ENCODE data around the gene ANKRD63.
A peak's percentile ranks its signal among the peaks of the same experiment; 100 is the strongest.

ANKRD63 gene

GRCh38 chr15:40253167-40253790 is 29.6 kb downstream of the ANKRD63 start:
- Histone ChIP-seq H3K4me3 (peak overlapping the region; percentile 75), H3K27ac (no peak overlapping the region)
- DNase-seq (ENCODE audit: low spot score), result no peak
- TF ChIP-seq CTCF (IDR thresholded peaks at IDR 0.05), result no peak

- no peak for DNase-seq (ENCODE audit: low spot score)
- Histone ChIP-seq H3K4me3 (peak overlapping the region; percentile 75), H3K27ac (no peak overlapping the region)
- no peak for TF ChIP-seq CTCF (IDR thresholded peaks at IDR 0.05)
Observed at GRCh38 chr15:40252438-40253166, 30.3 kb downstream of the ANKRD63 start.

- TF ChIP-seq CTCF (IDR thresholded peaks at IDR 0.05), result no peak
- Histone ChIP-seq H3K27ac (no peak overlapping the region), H3K4me3 (peak overlapping the region; percentile 75)
- no peak for DNase-seq (ENCODE audit: low spot score)
Observed at GRCh38 chr15:40252141-40252437, 30.8 kb downstream of the ANKRD63 start.

GRCh38 chr15:40251486-40252140 is 31.3 kb downstream of the ANKRD63 start:
- no peak for TF ChIP-seq CTCF (IDR thresholded peaks at IDR 0.05)
- Histone ChIP-seq H3K4me3 (no peak overlapping the region), H3K27ac (no peak overlapping the region)
- no peak for DNase-seq (ENCODE audit: low spot score)

- no peak for TF ChIP-seq CTCF (IDR thresholded peaks at IDR 0.05)
- Histone ChIP-seq H3K27ac (no peak overlapping the region), H3K4me3 (no peak overlapping the region)
- no peak for DNase-seq (ENCODE audit: low spot score)
Observed at GRCh38 chr15:40250771-40251483, 31.9 kb downstream of the ANKRD63 start.

GRCh38 chr15:40250304-40250656 is 32.6 kb downstream of the ANKRD63 start:
- Histone ChIP-seq H3K4me3 (no peak overlapping the region), H3K27ac (no peak overlapping the region)
- no peak for DNase-seq (ENCODE audit: low spot score)
- no peak for TF ChIP-seq CTCF (IDR thresholded peaks at IDR 0.05)

All from coronary artery (tissue), 2 donors.